ENCODE measurements around the gene LYPLAL1. TPM values are rescaled to one million over a fixed set of nuclear protein-coding genes. Genes with fewer than 3 reads are reported as not detected.

Gene LYPLAL1
- total and polyA plus RNA-seq, 7 donors, result 4.6 to 44.6 (median 29.3) TPM

- no peaks in the 10 kb centered on the region for H3K4me1 ChIP-seq
- TF ChIP-seq, protein P1, sequence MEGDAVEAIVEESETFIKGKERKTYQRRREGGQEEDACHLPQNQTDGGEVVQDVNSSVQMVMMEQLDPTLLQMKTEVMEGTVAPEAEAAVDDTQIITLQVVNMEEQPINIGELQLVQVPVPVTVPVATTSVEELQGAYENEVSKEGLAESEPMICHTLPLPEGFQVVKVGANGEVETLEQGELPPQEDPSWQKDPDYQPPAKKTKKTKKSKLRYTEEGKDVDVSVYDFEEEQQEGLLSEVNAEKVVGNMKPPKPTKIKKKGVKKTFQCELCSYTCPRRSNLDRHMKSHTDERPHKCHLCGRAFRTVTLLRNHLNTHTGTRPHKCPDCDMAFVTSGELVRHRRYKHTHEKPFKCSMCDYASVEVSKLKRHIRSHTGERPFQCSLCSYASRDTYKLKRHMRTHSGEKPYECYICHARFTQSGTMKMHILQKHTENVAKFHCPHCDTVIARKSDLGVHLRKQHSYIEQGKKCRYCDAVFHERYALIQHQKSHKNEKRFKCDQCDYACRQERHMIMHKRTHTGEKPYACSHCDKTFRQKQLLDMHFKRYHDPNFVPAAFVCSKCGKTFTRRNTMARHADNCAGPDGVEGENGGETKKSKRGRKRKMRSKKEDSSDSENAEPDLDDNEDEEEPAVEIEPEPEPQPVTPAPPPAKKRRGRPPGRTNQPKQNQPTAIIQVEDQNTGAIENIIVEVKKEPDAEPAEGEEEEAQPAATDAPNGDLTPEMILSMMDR (IDR thresholded peaks at IDR 0.05), result no peak
- intact Hi-C loops (cut with DNase I), result no loop called here
- H3K27me3 ChIP-seq (ENCODE audit: insufficient read depth in 3 of 3, low read length in 2 of 3), result no peaks in the 10 kb centered on the region
- ATAC-seq, result no peak
- no peak overlapping the region for H3K27ac ChIP-seq
- no peak overlapping the region for H3K4me3 ChIP-seq
- DNase-seq, result no peak
- H3K9me3 ChIP-seq, result no peaks in the 10 kb centered on the region
- H3K36me3 ChIP-seq (ENCODE audit: insufficient read depth in 1 of 2, low read depth in 1 of 2), result no peaks in the 10 kb centered on the region
These were observed 24.6 kb upstream of the LYPLAL1 start for GRCh38 chr1:219149009-219149577.

- Histone ChIP-seq H3K36me3 (ENCODE audit: insufficient read depth in 1 of 2, low read depth in 1 of 2) (no peaks in the 10 kb centered on the region), H3K27ac (no peak overlapping the region), H3K27me3 (ENCODE audit: insufficient read depth in 3 of 3, low read length in 2 of 3) (no peaks in the 10 kb centered on the region), H3K4me3 (no peak overlapping the region), H3K4me1 (no peaks in the 10 kb centered on the region), H3K9me3 (no peaks in the 10 kb centered on the region)
- ATAC-seq (no peak), DNase-seq (no peak)
- intact Hi-C loops (cut with DNase I), result no loop called here
- WGBS, 3 donors, result 60 to 70% (median 65%) methylated on average over 3 of the region's 3 CpGs
- TF ChIP-seq, protein P1 (IDR thresholded peaks at IDR 0.05), result no peak
These were observed 23.7 kb upstream of the LYPLAL1 start for GRCh38 chr1:219149953-219150352.

DNA sequence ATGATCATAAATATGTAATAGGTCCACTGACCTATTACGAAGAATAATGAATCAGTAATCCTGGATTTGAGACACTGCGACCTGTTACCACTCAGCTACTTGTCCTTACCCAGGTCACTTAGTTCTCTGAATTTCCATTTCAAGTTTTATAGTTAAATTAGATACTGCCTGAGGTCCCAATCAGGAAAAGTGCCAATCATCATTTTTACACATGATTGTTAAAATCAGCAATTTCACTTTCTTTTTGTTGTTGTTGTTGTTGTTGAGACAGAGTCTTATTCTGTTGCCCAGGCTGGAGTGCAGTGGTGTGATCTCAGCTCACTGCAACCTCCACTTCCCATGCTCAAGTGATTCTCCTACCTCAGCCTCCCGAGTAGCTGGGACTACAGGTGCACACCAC, 22.8 kb upstream of the LYPLAL1 start:
- H3K27ac ChIP-seq, result no peak overlapping the region
- WGBS, 3 donors, result 93 to 95% (median 95%) methylated on average over 3 of the region's 3 CpGs
- intact Hi-C loops (cut with DNase I), result no loop called here
- no peaks in the 10 kb centered on the region for H3K9me3 ChIP-seq
- no peak overlapping the region for H3K4me3 ChIP-seq
- DNase-seq, result no peak
- H3K36me3 ChIP-seq (ENCODE audit: insufficient read depth in 1 of 2, low read depth in 1 of 2), result no peaks in the 10 kb centered on the region
- no peak for ATAC-seq
- TF ChIP-seq, protein P1 (IDR thresholded peaks at IDR 0.05), result no peak
- H3K27me3 ChIP-seq (ENCODE audit: insufficient read depth in 3 of 3, low read length in 2 of 3), result no peaks in the 10 kb centered on the region
- H3K4me1 ChIP-seq, result no peaks in the 10 kb centered on the region

DNA sequence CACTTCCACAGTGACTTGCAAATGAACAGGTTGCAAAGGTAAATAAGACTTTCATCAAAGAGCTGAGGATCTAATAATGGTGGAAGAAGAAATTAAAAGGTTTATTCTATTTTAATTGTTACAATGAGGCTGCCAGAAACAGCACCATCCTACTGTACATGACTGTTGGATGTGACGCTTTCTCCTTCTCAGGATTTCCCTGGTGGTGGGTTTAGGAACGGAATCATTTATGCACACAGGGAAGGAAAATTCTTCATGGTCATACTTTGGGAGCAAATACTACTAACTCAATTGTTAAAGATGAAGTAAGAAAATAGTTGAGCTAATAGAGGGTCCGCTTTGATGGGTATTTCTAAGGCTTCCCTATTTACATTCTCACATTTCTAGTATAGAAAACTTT, 22.2 kb upstream of the LYPLAL1 start:
- H3K36me3 ChIP-seq (ENCODE audit: insufficient read depth in 1 of 2, low read depth in 1 of 2), result no peaks in the 10 kb centered on the region
- ATAC-seq (no peak), DNase-seq (no peak)
- no peaks in the 10 kb centered on the region for H3K4me1 ChIP-seq
- WGBS, 3 donors, result 97 to 98% (median 98%) methylated on average over 3 of the region's 3 CpGs
- intact Hi-C loops (cut with DNase I), result no loop called here
- TF ChIP-seq, protein P1 (IDR thresholded peaks at IDR 0.05), result no peak
- no peaks in the 10 kb centered on the region for H3K27me3 ChIP-seq (ENCODE audit: insufficient read depth in 3 of 3, low read length in 2 of 3)
- H3K27ac ChIP-seq, result no peak overlapping the region
- no peak overlapping the region for H3K4me3 ChIP-seq
- no peaks in the 10 kb centered on the region for H3K9me3 ChIP-seq

GRCh38 chr1:219152751-219153150, 20.9 kb upstream of the LYPLAL1 start:
- H3K4me1 ChIP-seq, result no peaks in the 10 kb centered on the region
- WGBS, 3 donors, result 51 to 66% (median 57%) methylated on average over 3 of the region's 3 CpGs
- intact Hi-C loops (cut with DNase I), result no loop called here

More at GRCh38 chr1:219152751-219153150, 20.9 kb upstream of the LYPLAL1 start:
- ATAC-seq (no peak), DNase-seq (no peak)
- no peaks in the 10 kb centered on the region for H3K36me3 ChIP-seq (ENCODE audit: insufficient read depth in 1 of 2, low read depth in 1 of 2)
- no peaks in the 10 kb centered on the region for H3K27me3 ChIP-seq (ENCODE audit: insufficient read depth in 3 of 3, low read length in 2 of 3)
- TF ChIP-seq, protein P1 (IDR thresholded peaks at IDR 0.05), result no peak
- no peak overlapping the region for H3K27ac ChIP-seq
- H3K4me3 ChIP-seq, result no peak overlapping the region
- H3K9me3 ChIP-seq, result no peaks in the 10 kb centered on the region

Measured in psoas muscle (tissue), 8 donors.